Head of caudate nucleus (tissue), 42 donors: ENCODE data around the gene OR51I2.

ENCODE experiments used
- DNase-seq, 42 donors: peaks; one replicate each; pipeline versions ENCODE4 v3.0.0 to v3.0.0-alpha.2; 2020 to 2021; ENCODE audit warnings: mixed read lengths in 7 of 42
- intact Hi-C: fragments of 100-400 bp; cut with DNase I; formaldehyde crosslinking; loops from one replicate; pipeline ENCODE4 v1.15.0; 2022

The OR51I2 gene

DNA sequence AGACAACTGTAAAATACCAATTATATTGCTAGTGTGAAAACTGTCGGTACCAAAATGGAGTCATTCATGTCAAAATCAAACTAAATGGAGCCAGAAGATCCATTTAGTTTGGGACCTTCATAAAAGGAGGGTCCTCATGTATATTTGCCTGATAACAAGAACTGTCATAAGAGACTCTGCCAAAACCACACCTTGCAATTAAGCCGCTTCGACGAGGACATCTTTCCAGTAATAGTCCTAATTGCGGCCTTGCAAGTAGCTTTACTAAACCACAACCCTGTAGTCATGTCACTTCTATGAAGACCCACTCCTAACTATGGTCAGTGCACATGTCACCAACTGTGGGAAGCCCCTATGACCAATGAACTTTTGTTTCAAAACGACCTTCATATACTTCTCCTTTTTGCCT, 51.3 kb downstream of the OR51I2 start:
- DNase-seq, result no peak
- intact Hi-C loops, result no loop called here

DNA sequence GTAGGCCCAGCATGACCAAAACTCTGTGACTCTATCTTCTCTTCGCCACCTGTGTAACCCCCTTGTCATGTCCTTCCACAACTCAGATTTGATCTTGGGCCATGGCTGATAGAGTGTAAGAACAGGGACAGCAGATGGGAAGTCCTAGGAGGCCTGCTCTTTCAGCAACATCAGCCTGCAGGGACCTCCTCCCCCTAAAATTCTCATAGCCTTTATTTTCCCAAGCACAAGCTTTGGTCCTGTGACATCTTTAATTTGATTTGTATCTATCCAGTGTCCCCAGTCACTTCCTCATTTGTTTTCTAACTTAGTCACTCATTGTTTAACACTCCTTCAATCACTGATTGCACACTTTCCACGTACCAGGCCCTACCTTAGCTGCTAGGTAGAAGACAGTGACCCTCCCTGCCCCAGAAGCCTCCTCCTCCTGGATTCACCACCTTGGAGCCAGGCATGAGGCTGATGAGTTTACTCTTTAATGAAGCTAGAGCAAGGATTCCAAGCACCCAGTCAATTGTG, 55.3 kb downstream of the OR51I2 start:
- no peak for DNase-seq
- intact Hi-C loops, result no loop called here

DNA sequence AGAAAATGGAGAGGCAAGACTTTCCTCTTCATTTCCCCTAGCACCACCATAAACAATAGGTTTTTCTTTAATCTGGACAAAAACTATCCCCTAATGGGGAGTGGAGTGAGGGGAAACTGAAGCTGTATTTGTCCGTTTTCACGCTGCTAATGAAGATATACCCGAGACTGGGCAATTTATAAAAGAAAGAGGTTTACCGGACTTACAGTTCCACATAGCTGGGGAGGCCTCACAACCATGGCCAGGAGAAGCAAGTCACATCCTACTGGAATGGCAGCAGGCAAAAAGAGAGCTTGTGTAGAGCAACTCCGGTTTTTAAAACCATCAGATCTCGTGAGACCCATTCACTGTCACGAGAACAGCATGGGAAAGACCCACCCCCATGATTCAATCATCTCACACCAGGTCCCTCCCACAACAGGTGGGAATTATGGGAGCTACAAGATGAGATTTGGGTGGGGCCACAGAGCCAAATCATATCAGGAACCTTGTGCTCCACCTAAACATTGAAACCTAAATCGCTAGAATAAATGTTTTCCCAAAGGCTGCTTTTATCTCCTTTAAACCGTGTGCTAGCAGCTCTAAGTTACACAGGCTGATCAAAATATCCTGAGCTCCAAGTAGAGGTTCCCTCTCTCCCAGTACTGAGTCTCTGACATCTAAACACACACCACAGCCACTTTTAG, 56.4 kb downstream of the OR51I2 start:
- DNase-seq, result no peak
- intact Hi-C loops, result no loop called here
